Upper lobe of left lung (tissue), 4 donors: ENCODE results near the gene SAMD4B.

ENCODE experiments used
- CTCF ChIP-seq, 6 experiments: fragments of 450-650 bp in 4 of 6; fragments of 200-600 bp in 2 of 6; sonication (generic) in 2 of 6; IDR thresholded peaks; one replicate each; pipeline ENCODE4 v1.5.1; 2016 to 2019; ENCODE audit warnings: antibody characterized with exemption in 6 of 6
- EP300 ChIP-seq, 4 donors: sonication (generic); formaldehyde crosslinking; IDR thresholded peaks; one replicate each; pipeline ENCODE4 v1.5.1; 2017; ENCODE audit warnings: antibody characterized with exemption in 4 of 4, control low read depth in 2 of 4
- POLR2A ChIP-seq, 4 donors: fragments of 450-650 bp; IDR thresholded peaks; one replicate each; pipeline ENCODE4 v1.5.1; 2016 to 2017; ENCODE audit warnings: antibody characterized with exemption in 4 of 4, mild to moderate bottlenecking in 2 of 4
- POLR2AphosphoS5 ChIP-seq, 2 donors: sonication (generic); formaldehyde crosslinking; IDR thresholded peaks; one replicate each; pipeline ENCODE4 v1.5.1; 2017; ENCODE audit warnings: antibody characterized with exemption in 2 of 2

- TF ChIP-seq CTCF (IDR thresholded peaks at IDR 0.05), result no peak
- TF ChIP-seq POLR2AphosphoS5 (IDR thresholded peaks at IDR 0.05), result no peak
- TF ChIP-seq POLR2A (IDR thresholded peaks at IDR 0.05), result no peak
- TF ChIP-seq EP300 (IDR thresholded peaks at IDR 0.05), result no peak
Observed at GRCh38 chr19:39317476-39317875, 24.7 kb upstream of the SAMD4B start.
